GM15510 (cell line): ENCODE results near the gene RERE.

ENCODE experiments used
- POLR2A ChIP-seq: IDR thresholded peaks from 3 replicates; pipeline ENCODE4 v1.6.1; 2011; ENCODE audit warnings: borderline replicate concordance; ENCODE audit not compliant: insufficient read length; ENCODE audit errors: extremely low read depth

The RERE gene

GRCh38 chr1:8455700-8456307 lies 361.6 kb downstream of the RERE start:
- no peak for TF ChIP-seq POLR2A

- no peak for TF ChIP-seq POLR2A
These were observed 367.1 kb downstream of the RERE start for GRCh38 chr1:8450312-8450711.

GRCh38 chr1:8448911-8449661 lies 368.4 kb downstream of the RERE start:
- no peak for TF ChIP-seq POLR2A

- no peak for TF ChIP-seq POLR2A
These were observed 369.8 kb downstream of the RERE start for GRCh38 chr1:8447616-8448150.

GRCh38 chr1:8443558-8444194 lies 373.8 kb downstream of the RERE start:
- TF ChIP-seq POLR2A = no peak

GRCh38 chr1:8441426-8441825 lies 376.0 kb downstream of the RERE start:
- TF ChIP-seq POLR2A = no peak

GRCh38 chr1:8439015-8439702 lies 378.3 kb downstream of the RERE start:
- no peak for TF ChIP-seq POLR2A

- TF ChIP-seq POLR2A = no peak
These were observed 379.0 kb downstream of the RERE start for GRCh38 chr1:8438489-8438888.

- no peak for TF ChIP-seq POLR2A
These were observed 380.1 kb downstream of the RERE start for GRCh38 chr1:8437347-8437746.

- no peak for TF ChIP-seq POLR2A
These were observed 381.8 kb downstream of the RERE start for GRCh38 chr1:8435569-8436071.

- TF ChIP-seq POLR2A = no peak
These were observed 383.3 kb downstream of the RERE start for GRCh38 chr1:8434101-8434500.

- TF ChIP-seq POLR2A = no peak
These were observed 385.7 kb downstream of the RERE start for GRCh38 chr1:8431784-8432183.

GRCh38 chr1:8431019-8431418 lies 386.4 kb downstream of the RERE start:
- no peak for TF ChIP-seq POLR2A

GRCh38 chr1:8430476-8430875 lies 387.0 kb downstream of the RERE start:
- no peak for TF ChIP-seq POLR2A
